ENCODE data around the gene RIPK4. TPM values are rescaled to one million over a fixed set of nuclear protein-coding genes. Genes with fewer than 3 reads are reported as not detected.

RIPK4 gene
- total and polyA plus RNA-seq, 2 donors (not counting 1 experiment from before 2014, with no cell fraction given): not detected

GRCh38 chr21:41706263-41706639, 60.6 kb downstream of the RIPK4 start:
- no peak for TF ChIP-seq CTCF (IDR thresholded peaks at IDR 0.05)
- no peak for TF ChIP-seq EZH2 (IDR thresholded peaks at IDR 0.05; ENCODE audit: borderline replicate concordance, insufficient read depth, low read depth, low read length, poor library complexity, severe bottlenecking)
- ATAC-seq (ENCODE audit: low read depth): no peak
- whole genome bisulfite sequencing (ENCODE audit: insufficient coverage): 81% methylated on average over 3 of the region's 4 CpGs
- peaks cover 6% of the 10 kb centered on the region for H3K9me3 Mint-ChIP-seq (ENCODE audit: insufficient read depth)
- H3K4me1 ChIP-seq (ENCODE audit: control insufficient read depth in 2 of 2, insufficient read depth in 2 of 2, low read length in 2 of 2): no peaks in the 10 kb centered on the region
- H3K9ac ChIP-seq (ENCODE audit: low read length): no peak overlapping the region
- H3K4me3 Mint-ChIP-seq: no peak overlapping the region
- H3K27me3 ChIP-seq (replicated peaks in 1 of 4; ENCODE audit: control extremely low read depth in 1 of 4, control insufficient read depth in 3 of 4, insufficient read depth in 4 of 4, low read length in 3 of 4): peaks cover 0 to 3% (median 0%) of the 10 kb centered on the region in 4 experiments
- ChIA-PET CTCF (no interaction called here), POLR2A (no interaction called here)
- no peak overlapping the region for H2AFZ ChIP-seq (ENCODE audit: insufficient read depth, low read depth, low read length, poor library complexity, severe bottlenecking)
- peaks cover 0 to 24% (median 0%) of the 10 kb centered on the region in 3 donors for H3K9me3 ChIP-seq (ENCODE audit: control extremely low read depth in 1 of 3, control insufficient read depth in 2 of 3, insufficient read depth in 1 of 3, low read length in 2 of 3)
- H3K27me3 Mint-ChIP-seq: peaks cover 39% of the 10 kb centered on the region
- H3K27ac Mint-ChIP-seq: no peak overlapping the region
- H3K36me3 ChIP-seq (replicated peaks in 1 of 2; ENCODE audit: control extremely low read depth in 1 of 2, control insufficient read depth in 1 of 2, extremely low read depth in 1 of 2, insufficient read depth in 2 of 2, low read length in 1 of 2): no peaks in the 10 kb centered on the region
- intact Hi-C loops (cut with micrococcal nuclease): no loop called here
- H3K27ac ChIP-seq (ENCODE audit: low read length in 2 of 2): no peak overlapping the region
- no peak overlapping the region for H3K4me2 ChIP-seq (replicated peaks; ENCODE audit: low read depth, low read length, poor library complexity, severe bottlenecking)
- DNase-seq: no peak
- H3K4me3 ChIP-seq (ENCODE audit: control extremely low read depth in 1 of 5, extremely low read depth in 1 of 5, insufficient read depth in 1 of 5, low read depth in 2 of 5, low read length in 4 of 5): no peak overlapping the region
- no peaks in the 10 kb centered on the region for H3K79me2 ChIP-seq (ENCODE audit: control insufficient read depth, insufficient read depth, low read length)
- H4K20me1 ChIP-seq (ENCODE audit: control insufficient read depth, insufficient read depth, low read length, poor library complexity, severe bottlenecking): no peaks in the 10 kb centered on the region
- H3K4me1 Mint-ChIP-seq: no peaks in the 10 kb centered on the region

- Histone ChIP-seq H3K4me1 (ENCODE audit: control insufficient read depth in 2 of 2, insufficient read depth in 2 of 2, low read length in 2 of 2) (no peaks in the 10 kb centered on the region), H3K27me3 (replicated peaks in 1 of 4; ENCODE audit: control extremely low read depth in 1 of 4, control insufficient read depth in 3 of 4, insufficient read depth in 4 of 4, low read length in 3 of 4) (peaks cover 0 to 3% (median 0%) of the 10 kb centered on the region in 4 experiments), H4K20me1 (ENCODE audit: control insufficient read depth, insufficient read depth, low read length, poor library complexity, severe bottlenecking) (no peaks in the 10 kb centered on the region), H3K79me2 (ENCODE audit: control insufficient read depth, insufficient read depth, low read length) (no peaks in the 10 kb centered on the region), H3K36me3 (replicated peaks in 1 of 2; ENCODE audit: control extremely low read depth in 1 of 2, control insufficient read depth in 1 of 2, extremely low read depth in 1 of 2, insufficient read depth in 2 of 2, low read length in 1 of 2) (no peaks in the 10 kb centered on the region), H3K9me3 (ENCODE audit: control extremely low read depth in 1 of 3, control insufficient read depth in 2 of 3, insufficient read depth in 1 of 3, low read length in 2 of 3) (peaks cover 0 to 23% (median 0%) of the 10 kb centered on the region in 3 donors), H3K9ac (ENCODE audit: low read length) (no peak overlapping the region), H3K27ac (ENCODE audit: low read length in 2 of 2) (no peak overlapping the region), H3K4me2 (replicated peaks; ENCODE audit: low read depth, low read length, poor library complexity, severe bottlenecking) (no peak overlapping the region), H2AFZ (ENCODE audit: insufficient read depth, low read depth, low read length, poor library complexity, severe bottlenecking) (no peak overlapping the region), H3K4me3 (ENCODE audit: control extremely low read depth in 1 of 5, extremely low read depth in 1 of 5, insufficient read depth in 1 of 5, low read depth in 2 of 5, low read length in 4 of 5) (no peak overlapping the region)
- TF ChIP-seq EZH2 (IDR thresholded peaks at IDR 0.05; ENCODE audit: borderline replicate concordance, insufficient read depth, low read depth, low read length, poor library complexity, severe bottlenecking): no peak
- TF ChIP-seq CTCF (IDR thresholded peaks at IDR 0.05): no peak
- WGBS (ENCODE audit: insufficient coverage): 87% methylated on average over 15 of the region's 16 CpGs
- Mint-ChIP-seq H3K9me3 (ENCODE audit: insufficient read depth) (peaks cover 6% of the 10 kb centered on the region), H3K4me3 (no peak overlapping the region), H3K27ac (no peak overlapping the region), H3K4me1 (no peaks in the 10 kb centered on the region), H3K27me3 (peaks cover 38% of the 10 kb centered on the region)
- intact Hi-C loops (cut with micrococcal nuclease): no loop called here
- ChIA-PET POLR2A (no interaction called here), CTCF (no interaction called here)
- DNase-seq (no peak), ATAC-seq (ENCODE audit: low read depth) (no peak)
Measured at GRCh38 chr21:41705546-41706262, 61.1 kb downstream of the RIPK4 start.

All from B cell (primary cell).